GM19452 (cell line): ENCODE measurements around the gene MACROD2.

Experiments used
- ATAC-seq: cut with Tn5 transposase; IDR thresholded peaks from one replicate; pipeline ENCODE4 v1.9.1; 2021; ENCODE audit not compliant: unreplicated experiment

Gene MACROD2

DNA sequence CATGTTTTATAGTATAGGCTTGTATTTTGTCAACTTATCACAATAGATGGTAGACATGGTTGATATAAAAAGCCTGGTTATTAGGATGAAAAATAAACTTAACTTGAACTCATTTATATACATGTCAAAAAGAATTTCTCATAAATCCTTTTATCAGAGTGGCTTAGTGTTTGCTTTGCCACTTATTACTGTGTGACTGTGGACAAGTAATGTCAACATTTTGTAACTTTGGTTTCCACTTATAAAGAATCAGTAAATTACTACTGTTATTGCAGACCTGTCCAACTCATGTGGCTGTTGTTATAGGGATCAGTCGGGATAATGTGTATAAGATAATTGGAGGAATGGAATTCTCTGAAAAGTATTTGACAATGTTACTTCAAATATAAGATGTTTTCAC, 1236.9 kb downstream of the MACROD2 start:
- no peak for ATAC-seq

DNA sequence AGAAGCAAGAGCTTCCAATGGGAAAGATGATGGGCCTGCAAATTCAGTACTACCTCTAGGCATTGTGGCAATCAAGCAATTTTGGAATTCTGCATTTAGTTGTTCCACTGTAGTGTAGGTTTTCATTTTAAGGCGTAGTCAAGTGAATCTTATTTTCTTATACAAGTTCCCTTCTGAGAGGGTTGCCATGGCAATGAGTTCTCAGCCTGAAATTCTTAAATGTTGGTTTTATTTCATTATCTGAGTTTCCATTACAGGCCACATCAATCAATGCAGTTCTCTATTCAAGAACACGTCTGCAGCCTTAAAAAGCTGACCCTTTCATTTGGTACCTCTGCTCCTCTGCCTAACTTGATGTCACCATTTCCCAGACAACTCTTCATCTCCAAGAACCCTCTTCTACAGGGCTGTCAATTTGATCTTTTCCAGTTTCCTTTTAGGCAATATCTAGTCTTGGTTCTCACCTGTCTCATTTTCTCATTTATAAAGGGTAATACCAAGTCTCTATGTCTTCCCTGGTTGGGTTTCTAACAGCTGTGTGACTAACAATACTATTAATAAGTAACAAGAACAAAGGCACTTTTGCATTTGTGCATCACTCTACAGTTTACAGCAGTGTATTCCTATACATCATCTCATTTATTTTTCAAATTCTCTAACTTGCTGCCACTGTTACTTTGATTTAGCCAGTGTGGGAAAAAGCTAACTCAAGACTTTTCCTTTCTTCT, 1240.3 kb downstream of the MACROD2 start:
- ATAC-seq: peak; percentile 64

DNA sequence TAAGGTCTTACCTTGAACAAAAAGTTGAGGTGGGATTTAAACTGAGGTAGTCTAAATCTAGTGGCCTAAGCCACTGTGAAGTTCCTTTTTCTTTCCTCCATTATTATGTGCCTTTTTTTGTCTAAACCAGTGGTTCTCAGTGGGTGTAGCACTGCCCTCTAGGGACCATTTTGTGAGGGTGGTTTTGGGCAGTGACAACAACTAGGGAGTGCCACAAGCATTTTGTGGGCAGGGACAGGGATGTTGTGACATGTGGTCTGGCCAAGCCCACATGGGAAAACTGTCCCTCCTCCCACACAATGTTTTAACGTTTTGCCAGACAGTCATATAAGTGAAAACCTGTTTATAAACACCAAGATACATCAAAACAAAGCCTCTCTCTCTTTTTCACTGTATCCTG, 1241.5 kb downstream of the MACROD2 start:
- peak; percentile 61 for ATAC-seq

DNA sequence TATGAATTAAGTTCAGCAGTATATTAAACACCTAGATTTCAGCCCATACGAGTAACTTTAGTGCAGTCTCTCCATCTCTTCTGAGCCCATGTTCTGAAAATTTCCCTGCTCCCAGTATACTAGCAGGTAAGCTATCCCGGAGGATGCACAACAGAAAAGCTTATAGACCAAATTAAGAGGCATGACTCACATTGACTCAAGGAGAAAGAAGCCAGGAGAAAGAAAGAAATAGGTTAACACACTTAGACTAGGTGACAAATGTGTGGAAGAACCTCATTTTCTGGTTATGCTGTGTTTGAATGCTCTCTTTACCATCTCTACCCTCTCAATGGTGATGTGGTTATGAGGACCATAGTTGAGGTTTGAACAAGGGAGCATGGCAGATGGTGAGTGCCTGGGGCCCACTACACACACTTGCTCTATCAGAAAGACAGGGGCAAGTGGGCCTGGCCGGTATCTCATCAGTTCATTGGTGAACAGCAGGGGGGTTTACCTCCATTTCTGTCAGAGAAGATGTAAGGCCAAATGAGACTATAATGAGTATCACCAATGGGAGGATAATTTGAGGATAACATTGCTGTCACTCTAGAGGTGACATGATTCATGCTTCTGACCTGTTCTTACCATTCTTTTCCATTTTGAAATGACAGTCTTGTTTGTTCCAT, 1244.4 kb downstream of the MACROD2 start:
- ATAC-seq: no peak

DNA sequence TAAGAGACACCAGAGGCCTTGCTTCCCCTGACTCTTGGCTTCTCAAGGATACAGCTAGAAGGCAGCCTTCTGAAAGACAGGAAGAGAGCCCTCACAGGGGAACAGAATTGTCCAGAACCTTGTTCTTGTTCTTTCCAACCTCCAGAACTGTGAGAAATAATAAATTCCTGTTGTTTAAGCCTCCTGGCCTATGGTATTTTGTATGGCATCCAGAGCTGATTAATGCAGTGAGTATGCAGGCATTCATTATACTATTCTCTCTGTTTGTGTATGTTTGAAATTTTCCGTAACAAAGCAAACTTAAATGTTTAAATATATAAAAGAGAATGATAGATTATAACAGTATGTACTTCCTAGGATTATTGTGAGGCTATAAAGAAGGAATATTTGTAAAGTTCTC, 1245.5 kb downstream of the MACROD2 start:
- no peak for ATAC-seq

DNA sequence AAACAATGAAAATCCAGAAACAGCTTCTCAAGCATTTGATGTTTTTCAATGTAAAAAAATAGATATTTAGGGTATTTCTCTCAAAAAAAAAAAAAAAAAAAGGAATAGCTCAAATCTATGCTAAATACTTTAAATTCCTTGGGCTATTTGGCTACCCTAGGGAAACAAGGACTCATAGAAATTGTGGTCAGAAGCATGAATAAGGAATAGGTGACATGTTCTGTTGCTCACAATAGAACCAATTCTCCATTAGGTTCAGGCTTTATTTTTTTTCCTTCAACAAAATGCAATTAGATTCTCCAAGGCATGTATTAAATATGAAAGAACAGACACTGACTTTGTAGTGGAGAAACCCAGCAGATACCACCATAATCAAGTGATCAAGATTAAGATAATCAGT, 1246.4 kb downstream of the MACROD2 start:
- no peak for ATAC-seq

DNA sequence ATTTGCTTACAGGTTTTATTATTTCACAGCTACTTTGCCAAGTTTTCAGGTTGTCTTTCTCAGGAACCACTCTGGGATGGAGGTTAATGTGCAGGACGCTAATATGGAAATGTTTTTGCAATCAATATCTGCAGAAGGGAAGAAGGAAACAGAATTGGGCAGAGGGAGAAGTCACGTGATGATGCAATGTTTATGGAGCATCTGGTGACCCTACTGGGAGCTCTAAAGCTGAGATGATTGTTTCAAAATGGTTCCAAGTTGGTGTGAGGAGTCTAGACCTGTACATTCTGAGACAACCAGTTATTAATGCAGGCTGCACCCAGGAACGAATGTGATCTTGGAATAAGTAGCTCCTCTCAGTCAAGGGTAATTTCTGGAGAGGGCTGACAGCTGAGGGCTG, 1247.5 kb downstream of the MACROD2 start:
- ATAC-seq: no peak

DNA sequence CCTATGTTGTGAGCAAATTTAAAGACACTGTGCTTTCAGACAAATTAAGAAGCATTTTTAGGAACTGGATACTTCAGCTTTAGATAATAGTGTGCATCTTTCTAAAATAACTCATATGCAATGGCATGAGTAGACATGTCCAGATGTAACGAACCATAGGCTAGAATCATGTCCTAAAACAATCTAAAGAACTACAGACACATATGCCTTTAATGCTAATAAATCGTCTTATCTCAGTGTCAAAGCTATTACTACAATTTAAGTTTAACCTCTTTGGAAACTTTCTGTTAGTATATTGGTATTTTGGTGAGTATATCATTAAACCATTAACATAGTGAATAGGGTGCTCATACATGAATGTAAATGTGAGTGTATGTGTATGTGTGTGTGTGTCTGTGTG, 1250.6 kb downstream of the MACROD2 start:
- no peak for ATAC-seq

DNA sequence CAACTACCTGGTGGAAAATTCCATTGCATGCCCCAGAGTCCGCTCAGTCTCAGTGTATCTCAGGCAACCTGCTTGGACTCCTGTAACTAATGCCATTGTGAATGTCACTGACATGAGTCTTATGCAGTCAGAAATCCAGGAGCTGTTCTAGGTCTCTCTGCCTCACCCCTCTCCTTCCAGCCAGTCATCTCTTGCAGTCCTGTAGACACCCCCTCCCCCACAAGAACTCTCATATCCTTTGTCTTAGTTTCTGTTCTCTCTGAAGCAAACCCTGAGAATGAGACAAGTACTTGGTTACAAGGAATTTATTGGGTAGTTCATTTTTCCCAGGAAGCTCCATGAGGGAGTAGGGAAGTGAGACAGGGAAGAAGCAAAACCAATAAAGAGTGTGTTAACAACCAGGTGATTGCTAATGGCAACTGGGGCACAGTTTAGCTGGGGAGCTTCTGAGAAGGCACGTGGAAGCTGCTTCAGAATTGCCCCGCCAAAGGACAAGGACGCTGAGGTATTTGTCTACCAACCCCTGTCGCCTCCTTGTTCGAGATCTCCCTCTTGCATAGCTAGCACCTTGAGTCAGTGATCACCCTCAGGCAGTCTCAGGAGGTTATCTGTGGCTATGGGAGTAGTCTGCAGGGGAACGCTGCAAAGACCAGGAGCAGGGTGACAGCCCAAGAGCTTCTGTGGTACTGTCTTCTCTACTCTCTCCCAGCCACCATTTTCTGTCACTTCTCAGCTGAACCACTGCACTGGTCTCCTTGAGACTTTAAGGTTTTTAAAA, 1253.5 kb downstream of the MACROD2 start:
- ATAC-seq: no peak

DNA sequence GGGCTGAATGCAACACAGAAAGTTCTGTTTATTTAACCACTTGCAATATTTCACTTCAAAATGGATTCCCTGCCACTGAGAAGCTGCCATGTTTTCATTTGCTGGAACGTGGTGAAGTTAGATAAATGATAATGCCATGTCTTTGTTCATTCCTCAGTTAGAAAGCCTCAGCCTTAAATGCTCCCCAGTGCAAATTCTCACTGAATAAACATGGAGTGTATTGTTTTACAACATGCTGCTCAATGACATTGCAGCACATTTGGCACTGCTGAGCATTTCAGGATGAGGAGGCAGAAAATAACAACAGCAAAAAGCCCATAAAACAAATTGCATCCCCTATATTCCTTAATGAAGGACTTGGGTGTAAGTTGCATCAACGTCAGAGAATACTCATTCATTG, 1255.9 kb downstream of the MACROD2 start:
- ATAC-seq: no peak

DNA sequence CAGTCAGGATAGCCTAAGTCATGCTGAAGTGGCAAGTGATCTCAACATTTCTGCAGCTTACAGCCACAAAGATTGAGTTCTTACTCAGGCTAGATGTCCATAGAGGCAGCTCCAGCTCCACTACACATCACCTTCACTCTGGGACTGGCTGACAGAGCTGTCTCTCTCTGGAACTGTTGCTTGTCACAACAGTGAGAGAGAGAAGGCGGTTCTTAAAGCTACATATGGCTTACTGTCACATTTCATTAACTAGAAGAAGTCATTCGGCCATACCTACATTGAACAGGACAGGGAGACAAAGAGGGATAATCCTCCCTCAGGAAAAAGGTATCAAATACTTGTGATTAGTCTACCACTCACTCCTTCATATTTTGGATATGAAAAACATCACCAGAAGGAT, 1257.0 kb downstream of the MACROD2 start:
- no peak for ATAC-seq

DNA sequence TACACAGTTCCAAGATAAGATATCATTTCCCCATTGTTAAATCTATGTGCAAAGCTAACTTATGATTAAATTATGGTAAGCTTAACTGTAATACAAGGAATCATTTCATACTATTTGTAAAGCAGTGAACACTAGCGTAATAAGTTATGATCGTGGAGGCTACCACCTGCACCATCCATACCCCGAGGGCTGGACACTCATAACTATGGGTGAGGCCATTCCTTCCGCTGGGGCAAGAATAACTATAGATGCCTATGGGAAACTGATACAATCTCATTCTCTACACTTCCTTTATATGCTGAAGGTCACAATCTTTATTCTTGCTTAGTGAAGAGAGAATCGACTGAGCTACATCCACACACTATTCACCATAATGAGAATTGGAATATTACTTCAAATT, 1258.1 kb downstream of the MACROD2 start:
- ATAC-seq: no peak

DNA sequence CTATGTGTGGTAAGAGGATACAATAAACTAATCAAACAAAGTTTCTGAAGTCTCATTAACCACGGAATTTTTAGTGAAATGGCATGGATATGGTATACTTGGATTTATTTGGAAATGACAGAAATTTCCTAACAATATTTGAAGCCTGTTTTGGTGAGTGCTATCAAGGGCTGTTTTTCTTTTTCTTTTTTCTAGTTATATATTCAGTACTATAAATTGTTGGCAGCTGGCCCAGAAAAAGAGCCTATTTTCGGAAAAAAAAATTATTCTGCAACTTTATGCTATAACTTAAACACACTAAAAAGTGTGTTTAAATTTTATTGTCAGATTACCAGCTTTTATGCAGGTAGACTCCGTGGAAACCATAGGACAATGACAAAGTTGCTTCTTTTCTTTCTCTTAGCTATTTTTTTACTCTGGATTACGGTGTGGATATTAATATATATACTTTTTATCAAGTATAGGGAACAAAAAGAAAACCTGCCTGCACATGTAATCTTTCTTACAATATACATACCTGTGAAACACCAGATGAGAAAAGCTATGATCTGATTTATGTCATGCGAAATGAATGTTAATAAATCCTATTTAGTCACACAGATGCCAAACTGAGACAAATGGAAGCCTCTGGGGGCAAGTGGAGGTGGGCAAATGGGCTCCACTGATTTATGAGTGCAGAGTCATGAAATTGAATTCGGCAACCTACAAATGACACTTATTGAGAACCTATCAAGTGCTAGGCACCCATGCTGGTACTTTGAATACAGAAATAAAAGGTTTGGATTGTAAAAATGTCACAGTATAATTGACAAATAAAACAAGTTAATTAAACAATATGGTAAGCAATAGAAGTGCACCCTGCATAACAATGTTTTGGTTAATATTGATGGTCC, 1261.6 kb downstream of the MACROD2 start:
- ATAC-seq: no peak

DNA sequence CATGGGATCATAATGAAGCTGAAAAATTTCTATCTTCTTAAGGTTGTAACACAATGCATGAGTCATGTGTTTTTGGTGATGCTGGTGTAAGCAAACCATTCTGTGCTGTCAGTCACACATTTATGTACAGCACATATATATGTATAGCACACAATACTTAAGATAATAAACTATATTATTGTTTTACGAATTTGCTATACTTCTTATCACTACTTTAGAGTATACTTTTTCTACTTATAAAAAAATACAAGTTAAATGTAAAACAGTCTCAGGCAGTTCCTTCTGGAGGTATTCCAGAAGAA, 1262.2 kb downstream of the MACROD2 start:
- ATAC-seq: no peak

DNA sequence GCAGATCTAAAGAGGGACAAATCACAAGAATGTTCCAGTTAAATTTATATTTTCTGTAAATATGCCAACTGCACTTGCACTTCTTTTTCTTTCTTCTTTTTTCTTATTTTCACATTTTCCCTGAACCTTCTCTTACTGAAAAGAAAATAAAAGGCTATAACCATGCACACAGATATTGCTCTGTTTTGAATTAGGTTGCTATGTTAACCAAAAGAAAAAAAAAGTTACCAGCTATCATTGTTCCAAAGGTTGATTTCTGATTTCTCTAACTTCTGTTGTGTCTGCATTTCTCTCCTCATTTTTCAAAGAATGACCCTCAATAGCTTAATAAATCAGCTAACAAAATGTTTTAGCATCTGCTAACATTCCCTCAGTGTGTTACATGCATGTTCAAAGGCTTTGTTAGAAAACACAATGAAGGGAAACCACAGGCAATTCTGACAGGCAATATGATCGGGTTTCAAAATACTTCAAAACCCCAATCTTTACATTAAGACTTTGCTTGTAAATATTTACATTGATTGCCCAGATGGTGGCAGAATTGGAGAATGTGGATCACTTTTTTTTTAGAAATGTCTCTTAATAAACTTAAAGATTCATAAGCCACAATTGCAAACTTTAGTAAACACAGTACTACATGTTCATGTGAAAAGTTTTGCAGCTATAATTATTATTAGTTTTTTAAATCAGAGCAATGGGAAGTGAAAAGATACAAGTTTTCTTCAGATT, 1270.4 kb downstream of the MACROD2 start:
- no peak for ATAC-seq

DNA sequence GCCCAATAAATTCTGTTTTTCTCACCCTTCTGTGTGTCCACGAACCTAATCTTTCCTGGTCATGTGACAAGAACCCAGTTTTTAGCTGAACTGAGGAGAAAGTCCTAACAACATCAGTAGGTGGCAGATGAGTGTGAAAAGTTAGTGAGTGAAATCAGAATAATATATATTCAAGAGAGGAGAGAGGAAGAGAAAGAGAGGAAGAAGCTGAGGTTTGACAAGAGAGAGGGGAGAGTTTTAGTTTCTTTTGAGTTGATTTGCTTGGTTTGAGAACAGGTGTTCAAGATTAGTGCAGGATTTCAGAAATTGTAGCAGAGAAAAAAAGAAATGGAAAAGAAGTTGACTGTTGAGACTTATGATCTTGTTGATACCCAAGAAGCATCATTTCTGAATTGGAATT, 1272.6 kb downstream of the MACROD2 start:
- no peak for ATAC-seq

DNA sequence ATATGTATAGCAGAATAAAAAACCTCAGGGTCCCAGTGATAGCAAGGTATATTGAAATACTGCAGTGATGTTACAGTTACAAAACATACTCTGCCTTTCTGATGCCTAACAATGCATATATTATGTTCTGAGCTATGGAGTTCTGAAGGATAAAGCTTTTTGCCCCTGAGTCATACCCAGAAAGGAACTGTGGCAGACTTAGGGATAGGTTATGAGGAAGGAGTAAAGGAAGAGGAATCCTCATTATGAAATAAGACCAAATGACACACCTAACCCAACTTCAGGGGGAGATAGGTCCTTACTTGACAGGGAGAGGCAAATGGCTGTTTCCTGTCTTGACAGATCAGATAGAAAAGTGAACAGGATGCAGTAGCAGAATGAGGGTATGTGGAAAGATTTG, 1282.7 kb downstream of the MACROD2 start:
- no peak for ATAC-seq

DNA sequence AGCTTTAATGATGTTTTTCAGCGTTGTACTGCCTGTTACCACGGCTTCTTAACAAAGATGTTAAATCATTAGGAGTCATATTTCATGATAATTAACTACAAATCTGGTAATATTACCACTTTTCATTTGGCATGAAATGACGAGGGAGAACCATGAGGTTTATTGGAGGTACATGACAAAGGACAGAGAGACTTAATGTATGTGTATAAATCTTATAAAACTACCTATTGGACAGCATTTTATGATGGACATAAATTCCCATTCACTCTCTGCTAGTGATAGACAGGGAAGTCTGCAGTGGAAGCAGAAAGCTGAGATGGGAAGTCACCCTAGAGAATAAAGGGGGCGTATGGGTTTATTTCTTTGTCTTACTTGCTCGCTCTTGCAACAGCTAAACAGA, 1292.0 kb downstream of the MACROD2 start:
- no peak for ATAC-seq

DNA sequence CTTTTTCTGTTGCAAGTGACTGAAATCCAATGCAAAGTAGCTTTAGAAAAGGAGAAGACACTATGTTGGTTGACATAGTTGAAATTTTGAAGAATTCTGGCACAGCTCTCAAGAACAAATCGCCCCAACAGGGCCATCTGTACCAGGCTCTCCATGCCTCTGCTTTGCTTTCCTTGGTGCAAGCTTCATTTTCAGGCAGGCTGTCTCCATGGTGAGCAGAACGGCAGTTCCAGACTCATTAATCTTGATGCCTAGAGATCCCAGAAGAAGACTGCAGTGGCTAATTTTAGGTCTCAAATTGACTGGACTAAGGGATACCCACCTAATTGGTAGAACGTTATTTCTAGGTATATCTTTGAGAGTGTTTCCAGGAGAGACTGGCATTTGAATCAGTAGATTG, 1292.8 kb downstream of the MACROD2 start:
- ATAC-seq: no peak

DNA sequence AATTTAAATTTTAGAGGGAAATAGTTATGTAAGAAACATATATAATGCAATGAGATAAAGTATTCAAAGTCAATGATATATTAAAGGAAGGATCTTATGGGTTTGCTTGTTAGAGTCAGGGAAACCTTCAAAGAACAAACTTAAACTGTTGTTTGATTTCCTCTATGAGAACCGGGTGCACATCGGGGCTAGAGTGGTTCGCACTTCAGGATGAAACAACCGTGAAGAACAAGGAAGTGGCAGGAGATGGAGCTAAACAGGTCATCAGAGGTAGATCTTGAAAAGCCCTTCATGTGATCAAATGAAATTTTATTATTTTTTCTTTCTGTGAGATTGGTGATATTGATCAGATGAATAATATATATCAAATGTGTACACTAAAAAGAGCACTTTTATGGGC, 1294.0 kb downstream of the MACROD2 start:
- ATAC-seq: no peak

DNA sequence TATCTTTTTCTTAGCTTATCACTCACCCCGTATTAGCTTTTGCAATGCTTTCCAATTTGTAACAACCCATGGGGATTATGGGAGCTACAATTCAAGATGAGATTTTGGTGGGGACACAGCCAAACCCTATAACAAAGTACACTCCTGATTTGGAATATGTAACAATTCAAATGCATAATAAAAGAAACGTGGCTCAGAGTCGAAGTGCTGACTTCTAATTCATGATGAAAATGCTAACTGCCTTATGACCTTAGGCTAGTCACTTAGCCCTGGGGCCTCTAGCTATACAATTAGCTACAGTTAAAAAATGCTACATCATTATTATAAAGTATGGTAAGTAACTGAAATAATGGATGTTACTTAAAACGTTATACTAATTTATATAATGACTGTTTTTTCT, 1297.1 kb downstream of the MACROD2 start:
- no peak for ATAC-seq
